ENCODE measurements around the gene PXN. TPM values are rescaled to one million over a fixed set of nuclear protein-coding genes. Genes with fewer than 3 reads are reported as not detected.
"Not testable (repeated sequence)": the region's sequence is repeated elsewhere in the genome, so short reads cannot be mapped to it uniquely, and the experiment has no call there.

PXN gene
- total RNA-seq, 1 donor from 2014 or later: 54.5 TPM

- Mint-ChIP-seq H3K9me3 (no peaks in the 10 kb centered on the region), H3K36me3 (ENCODE audit: low read depth) (peaks cover 3% of the 10 kb centered on the region), H3K4me3 (peak overlapping the region; percentile 22), H3K27me3 (ENCODE audit: low read depth) (peaks cover 3% of the 10 kb centered on the region), H3K27ac (ENCODE audit: unreplicated experiment) (peak overlapping the region; percentile 82), H3K4me1 (peaks cover 27% of the 10 kb centered on the region)
- no peak for DNase-seq (ENCODE audit: low read depth, low spot score)
- no peak for TF ChIP-seq CTCF (conservative IDR thresholded peaks at IDR 0.05)
These were observed 49.5 kb downstream of the PXN start for GRCh38 chr12:120215766-120216735.

GRCh38 chr12:120215357-120215735, 50.2 kb downstream of the PXN start:
- Mint-ChIP-seq H3K36me3 (ENCODE audit: low read depth) (peaks cover under 1% of the 10 kb centered on the region), H3K27ac (ENCODE audit: unreplicated experiment) (peak overlapping the region; percentile 82), H3K4me3 (peak overlapping the region; percentile 22), H3K4me1 (peaks cover 20% of the 10 kb centered on the region), H3K27me3 (ENCODE audit: low read depth) (peaks cover 3% of the 10 kb centered on the region), H3K9me3 (no peaks in the 10 kb centered on the region)
- DNase-seq (ENCODE audit: low read depth, low spot score): no peak
- TF ChIP-seq CTCF (conservative IDR thresholded peaks at IDR 0.05): no peak

- Mint-ChIP-seq H3K4me3 (no peak overlapping the region), H3K27ac (ENCODE audit: unreplicated experiment) (no peak overlapping the region), H3K27me3 (ENCODE audit: low read depth) (peaks cover 3% of the 10 kb centered on the region), H3K36me3 (ENCODE audit: low read depth) (no peaks in the 10 kb centered on the region), H3K9me3 (no peaks in the 10 kb centered on the region), H3K4me1 (peaks cover 14% of the 10 kb centered on the region)
- DNase-seq (ENCODE audit: low read depth, low spot score): no peak
- no peak for TF ChIP-seq CTCF (conservative IDR thresholded peaks at IDR 0.05)
These were observed 50.7 kb downstream of the PXN start for GRCh38 chr12:120214626-120215356.

GRCh38 chr12:120213758-120214157, 51.8 kb downstream of the PXN start:
- peaks cover 12% of the 10 kb centered on the region for H3K4me1 Mint-ChIP-seq
- H3K36me3 Mint-ChIP-seq (ENCODE audit: low read depth): no peaks in the 10 kb centered on the region
- DNase-seq (ENCODE audit: low read depth, low spot score): no peak
- no peak overlapping the region for H3K27ac Mint-ChIP-seq (ENCODE audit: unreplicated experiment)
- no peaks in the 10 kb centered on the region for H3K9me3 Mint-ChIP-seq
- no peak overlapping the region for H3K4me3 Mint-ChIP-seq
- H3K27me3 Mint-ChIP-seq (ENCODE audit: low read depth): peaks cover 3% of the 10 kb centered on the region
- no peak for TF ChIP-seq CTCF (conservative IDR thresholded peaks at IDR 0.05)

- H3K9me3 Mint-ChIP-seq; H3K36me3 Mint-ChIP-seq (ENCODE audit: low read depth); DNase-seq (ENCODE audit: low read depth, low spot score); H3K27me3 Mint-ChIP-seq (ENCODE audit: low read depth); H3K27ac Mint-ChIP-seq (ENCODE audit: unreplicated experiment); H3K4me3 Mint-ChIP-seq: not testable (repeated sequence)
- peaks cover 12% of the 10 kb centered on the region for H3K4me1 Mint-ChIP-seq
These were observed 52.3 kb downstream of the PXN start for GRCh38 chr12:120213182-120213581.

Data from neural crest cell (in vitro differentiated cells).